ENCODE data around the gene SOCS2. TPM values are rescaled to one million over a fixed set of nuclear protein-coding genes. Genes with fewer than 3 reads are reported as not detected.

The SOCS2 gene
- total RNA-seq, 1 donor from 2014 or later: 10.5 TPM

GRCh38 chr12:93536111-93536765, 36.2 kb upstream of the SOCS2 start:
- FAIRE-seq (no peak), DNase-seq (ENCODE audit: low read depth) (no peak)
- TF ChIP-seq CTCF (IDR thresholded peaks at IDR 0.05; ENCODE audit: insufficient read depth, low read length, severe bottlenecking): no peak
- no peaks in the 10 kb centered on the region for H3K36me3 ChIP-seq (ENCODE audit: control insufficient read depth, insufficient read depth, low read length)
- H3K27me3 ChIP-seq (ENCODE audit: control insufficient read depth, insufficient read depth, low read length): no peaks in the 10 kb centered on the region
- H3K4me3 ChIP-seq (ENCODE audit: low read depth, low read length): no peak overlapping the region

DNA sequence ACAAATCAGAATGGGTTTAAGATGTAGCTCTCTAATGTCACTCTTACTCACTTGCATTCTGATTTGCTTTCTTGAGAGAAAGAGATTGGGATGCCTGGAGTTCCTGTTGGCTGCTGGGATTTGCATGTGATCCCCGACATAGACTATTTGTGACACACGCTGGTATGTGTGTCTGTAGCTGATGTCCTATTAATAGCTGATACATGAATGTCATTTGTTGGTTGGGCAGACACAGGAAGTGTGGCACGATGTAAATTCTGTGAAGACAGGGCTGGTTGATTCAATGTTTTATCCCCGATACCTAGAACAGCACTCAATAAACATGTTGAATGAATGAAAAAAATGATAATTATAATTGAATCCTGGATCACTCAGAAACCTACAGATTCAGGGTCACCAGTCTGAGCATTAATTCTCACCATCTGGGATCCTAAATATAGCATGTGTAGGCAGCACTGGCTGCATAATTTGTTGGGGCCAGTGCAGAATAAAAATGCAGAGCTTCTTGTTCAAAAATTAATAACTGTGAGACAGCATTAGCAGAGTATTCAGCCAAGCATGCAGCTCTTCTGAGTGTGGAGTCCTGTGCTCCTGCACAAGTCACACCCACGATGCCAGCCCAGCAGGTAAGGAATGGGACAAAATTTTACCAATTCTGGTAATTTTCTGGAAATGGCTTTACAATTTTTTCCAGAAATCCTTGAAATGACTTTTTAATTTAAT, 35.5 kb upstream of the SOCS2 start:
- H3K4me3 ChIP-seq (ENCODE audit: low read depth, low read length): no peak overlapping the region
- no peaks in the 10 kb centered on the region for H3K27me3 ChIP-seq (ENCODE audit: control insufficient read depth, insufficient read depth, low read length)
- TF ChIP-seq CTCF (IDR thresholded peaks at IDR 0.05; ENCODE audit: insufficient read depth, low read length, severe bottlenecking): no peak
- no peaks in the 10 kb centered on the region for H3K36me3 ChIP-seq (ENCODE audit: control insufficient read depth, insufficient read depth, low read length)
- no peak for FAIRE-seq
- DNase-seq (ENCODE audit: low read depth): no peak

DNA sequence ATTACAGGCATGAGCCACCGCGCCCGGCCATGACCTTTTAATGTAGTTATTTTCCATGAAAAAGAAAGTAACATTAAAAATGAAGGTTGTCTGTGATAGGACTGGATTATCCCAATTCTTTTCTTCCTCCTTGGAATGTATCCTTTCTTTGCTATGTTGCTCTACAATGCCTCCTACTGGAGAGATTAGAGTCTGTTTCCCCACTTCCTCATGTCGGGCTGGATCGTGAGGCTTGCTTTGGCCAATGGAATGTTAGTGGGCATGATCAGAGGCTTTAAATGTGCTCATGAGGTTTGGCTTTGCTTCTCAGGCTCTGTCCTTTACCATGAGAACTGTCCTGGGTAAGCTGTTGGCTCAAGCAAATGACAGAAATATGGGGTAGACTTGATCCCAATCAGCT, 34.7 kb upstream of the SOCS2 start:
- DNase-seq (ENCODE audit: low read depth) (no peak), FAIRE-seq (no peak)
- TF ChIP-seq CTCF (IDR thresholded peaks at IDR 0.05; ENCODE audit: insufficient read depth, low read length, severe bottlenecking): no peak
- Histone ChIP-seq H3K36me3 (ENCODE audit: control insufficient read depth, insufficient read depth, low read length) (no peaks in the 10 kb centered on the region), H3K4me3 (ENCODE audit: low read depth, low read length) (no peak overlapping the region), H3K27me3 (ENCODE audit: control insufficient read depth, insufficient read depth, low read length) (no peaks in the 10 kb centered on the region)

- no peak for TF ChIP-seq CTCF (IDR thresholded peaks at IDR 0.05; ENCODE audit: insufficient read depth, low read length, severe bottlenecking)
- Histone ChIP-seq H3K36me3 (ENCODE audit: control insufficient read depth, insufficient read depth, low read length) (no peaks in the 10 kb centered on the region), H3K27me3 (ENCODE audit: control insufficient read depth, insufficient read depth, low read length) (no peaks in the 10 kb centered on the region), H3K4me3 (ENCODE audit: low read depth, low read length) (no peak overlapping the region)
- no peak for DNase-seq (ENCODE audit: low read depth)
- FAIRE-seq: no peak
Observed at GRCh38 chr12:93539821-93540220, 32.7 kb upstream of the SOCS2 start.

GRCh38 chr12:93540466-93540865, 32.0 kb upstream of the SOCS2 start:
- DNase-seq (ENCODE audit: low read depth) (no peak), FAIRE-seq (no peak)
- Histone ChIP-seq H3K4me3 (ENCODE audit: low read depth, low read length) (no peak overlapping the region), H3K27me3 (ENCODE audit: control insufficient read depth, insufficient read depth, low read length) (no peaks in the 10 kb centered on the region), H3K36me3 (ENCODE audit: control insufficient read depth, insufficient read depth, low read length) (no peaks in the 10 kb centered on the region)
- no peak for TF ChIP-seq CTCF (IDR thresholded peaks at IDR 0.05; ENCODE audit: insufficient read depth, low read length, severe bottlenecking)
